NCI-H510A (cell line): ENCODE data around the gene SORL1.
"Not testable (repeated sequence)": the region's sequence is repeated elsewhere in the genome, so short reads cannot be mapped to it uniquely, and the experiment has no call there.

ENCODE experiments used
- DNase-seq: peaks from one replicate; lab custom pipeline; 2025; lab: John Stamatoyannopoulos, UW

SORL1 gene

DNA sequence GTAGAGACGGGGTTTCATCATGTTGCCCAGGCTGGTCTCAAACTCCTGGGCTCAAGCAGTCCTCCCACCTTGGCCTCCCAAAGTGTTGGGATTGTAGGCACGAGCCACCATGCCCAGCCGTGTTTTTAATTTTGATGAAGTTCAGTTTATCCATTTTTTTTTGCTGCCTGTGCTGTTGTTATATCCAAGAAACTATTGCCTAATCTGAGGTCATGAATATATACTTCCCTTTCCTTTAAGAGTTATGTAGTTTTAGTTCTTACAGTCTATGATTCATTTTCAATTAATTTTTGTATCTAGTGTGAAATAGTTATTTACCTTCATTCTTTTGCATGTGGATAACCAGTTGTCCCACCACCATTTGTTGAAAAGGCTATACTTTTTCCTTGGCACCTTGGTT is 50.9 kb downstream of the SORL1 start:
- DNase-seq, result no peak

DNA sequence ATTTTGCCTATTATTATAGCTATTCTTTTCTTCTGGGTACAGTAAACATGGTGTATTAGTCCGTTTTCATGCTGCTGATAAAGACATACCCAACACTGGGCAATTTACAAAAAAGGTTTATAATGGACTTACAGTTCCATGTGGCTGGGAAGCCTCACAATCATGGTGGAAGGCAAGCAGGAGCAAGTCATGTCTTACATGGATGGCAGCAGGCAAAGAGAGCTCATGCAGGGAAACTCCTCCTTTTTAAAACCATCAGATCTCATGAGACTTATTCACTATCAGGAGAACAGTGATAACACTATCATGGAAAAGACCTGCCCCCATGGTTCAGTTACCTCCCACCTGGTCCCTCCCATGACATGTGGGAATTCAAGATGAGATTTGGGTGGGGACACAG is 54.1 kb downstream of the SORL1 start:
- DNase-seq, result not testable (repeated sequence)

DNA sequence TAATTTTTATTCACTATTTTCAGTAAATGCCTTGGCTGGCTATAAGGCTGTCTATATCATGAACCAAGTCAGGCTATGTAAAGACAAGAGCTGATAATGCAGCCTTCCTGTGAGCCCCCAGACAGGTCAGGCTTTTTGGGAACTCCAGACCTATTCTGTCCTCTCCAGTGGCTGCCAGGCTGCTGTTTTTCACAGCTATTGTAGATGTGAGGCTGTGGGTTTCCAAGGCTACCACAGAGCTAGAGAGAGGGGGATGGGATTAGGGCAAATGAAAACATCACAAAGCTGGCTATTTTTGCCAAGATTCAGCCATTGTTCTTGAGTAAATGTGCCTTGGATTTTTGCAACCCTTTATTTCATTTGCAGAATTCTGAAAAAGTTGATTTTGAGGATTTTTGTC is 56.3 kb downstream of the SORL1 start:
- no peak for DNase-seq

DNA sequence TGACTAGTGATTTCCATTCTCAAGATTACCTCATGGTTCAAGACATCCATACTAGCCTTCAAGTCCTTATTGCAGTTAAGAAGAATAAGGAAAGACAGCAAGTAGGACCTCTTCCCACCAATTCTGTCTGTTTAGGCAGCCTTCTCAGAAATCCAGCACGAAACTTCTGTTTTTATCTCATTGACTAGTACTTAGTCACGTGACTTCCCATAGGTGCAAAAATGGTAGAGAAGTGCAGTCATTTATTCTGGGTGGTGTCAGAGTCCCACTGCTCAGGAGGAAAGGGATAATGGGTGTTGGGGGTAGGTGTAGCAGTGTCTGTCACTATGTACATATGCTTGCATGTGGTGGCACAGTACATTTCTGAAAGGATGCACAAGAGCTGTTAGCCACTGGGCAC is 58.3 kb downstream of the SORL1 start:
- DNase-seq, result no peak

DNA sequence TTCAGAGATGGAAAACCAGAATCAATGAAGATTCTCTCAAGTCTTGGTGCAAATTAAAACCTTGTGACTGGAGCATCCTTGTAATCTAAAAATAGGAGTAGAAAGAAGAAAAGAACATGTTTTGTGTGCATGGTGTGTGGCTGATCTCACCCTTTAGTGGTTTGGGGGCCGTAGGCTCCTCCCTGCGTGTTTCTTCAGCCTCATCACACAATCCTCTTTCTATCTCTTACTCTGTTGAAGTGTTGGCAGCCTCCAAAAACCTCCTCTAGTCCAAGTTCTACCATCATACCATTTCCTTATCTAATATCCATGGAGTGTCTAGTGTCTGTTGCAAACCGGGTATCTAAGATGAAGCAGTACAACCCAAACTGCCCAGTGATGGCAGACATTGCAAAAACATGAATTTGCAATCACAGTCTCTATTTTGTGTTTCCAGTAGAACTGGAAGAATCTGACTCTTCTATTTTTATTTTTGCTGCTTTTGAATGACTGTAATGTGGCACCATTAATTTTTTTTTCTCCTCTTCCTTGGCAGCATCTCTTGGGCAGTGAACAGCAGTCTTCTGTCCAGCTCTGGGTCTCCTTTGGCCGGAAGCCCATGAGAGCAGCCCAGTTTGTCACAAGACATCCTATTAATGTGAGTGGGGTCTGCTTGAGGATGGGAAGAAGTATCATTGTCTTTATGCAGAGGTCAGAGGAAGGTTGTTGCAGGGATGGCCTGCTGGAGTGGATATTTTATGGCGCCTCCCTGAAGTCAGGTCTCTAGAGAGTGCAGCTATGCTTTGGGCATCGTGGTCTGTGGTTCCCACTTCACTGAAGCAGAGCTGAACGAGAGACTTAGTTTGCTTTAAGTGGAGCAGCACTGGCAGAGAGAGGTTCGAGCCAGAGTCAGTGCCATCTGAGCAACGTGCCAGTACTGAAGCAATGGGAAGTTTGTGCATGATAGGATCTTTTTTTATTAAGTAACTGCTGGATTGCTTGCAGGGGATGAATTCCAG is 60.7 kb downstream of the SORL1 start:
- no peak for DNase-seq

DNA sequence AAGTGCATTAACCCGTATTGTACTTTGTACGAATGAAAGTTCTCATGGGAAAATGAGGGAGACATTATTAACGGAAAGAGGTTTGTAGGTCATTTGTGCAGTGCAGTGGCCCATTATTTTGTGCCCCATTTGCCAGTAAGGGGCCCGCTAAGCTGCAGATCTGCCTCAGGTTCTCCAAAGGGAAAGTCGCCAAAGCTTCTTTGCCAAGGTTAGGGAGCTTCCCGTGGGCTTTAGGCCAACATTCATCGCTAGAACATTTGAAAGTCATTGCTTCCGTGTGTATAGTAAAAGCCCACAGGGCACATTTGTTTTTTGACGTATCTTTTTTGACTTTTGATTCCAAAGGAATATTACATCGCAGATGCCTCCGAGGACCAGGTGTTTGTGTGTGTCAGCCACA is 61.7 kb downstream of the SORL1 start:
- no peak for DNase-seq

DNA sequence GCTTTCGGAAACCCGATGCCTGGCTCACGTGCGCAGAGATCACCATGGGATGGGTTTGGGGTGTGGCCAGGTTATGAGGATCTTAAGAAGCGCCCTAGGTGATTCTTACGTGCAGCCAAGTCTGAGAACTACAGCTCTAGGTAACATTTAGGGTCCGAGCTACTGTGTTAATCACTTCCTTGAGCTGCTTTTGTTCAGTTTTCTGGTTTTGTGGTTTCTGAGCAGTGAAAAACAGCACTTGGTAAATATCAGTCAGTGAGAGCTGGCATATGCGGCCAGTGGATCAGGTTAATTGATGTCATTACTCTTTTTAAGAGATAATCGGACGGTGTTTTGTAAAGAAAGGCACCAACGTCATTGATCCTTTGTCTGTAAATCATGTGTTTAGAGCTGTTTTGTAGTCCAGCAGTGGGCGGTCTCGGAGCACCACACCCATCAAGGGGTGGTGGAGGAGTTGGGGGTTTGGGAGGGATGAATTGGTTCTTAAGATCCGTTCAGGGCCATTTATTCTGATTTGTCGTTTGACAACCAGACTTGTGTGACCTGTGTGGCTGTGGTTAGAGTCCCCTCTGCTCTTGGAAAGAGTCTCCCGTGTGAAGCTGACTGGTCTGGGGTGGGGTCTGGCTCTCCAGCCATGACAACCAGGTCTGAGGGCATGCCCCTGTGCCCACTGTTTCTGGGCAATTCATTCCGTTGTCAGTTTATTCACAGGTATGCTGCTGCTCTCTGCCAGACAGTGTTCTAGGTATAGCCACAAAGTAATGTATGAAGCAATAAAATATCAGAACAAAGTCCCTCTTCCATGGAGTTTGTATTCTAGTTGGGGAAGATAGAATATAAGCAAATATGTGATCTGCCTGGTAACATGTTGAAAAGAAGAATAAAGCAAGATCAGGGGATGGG is 62.6 kb downstream of the SORL1 start:
- no peak for DNase-seq

DNA sequence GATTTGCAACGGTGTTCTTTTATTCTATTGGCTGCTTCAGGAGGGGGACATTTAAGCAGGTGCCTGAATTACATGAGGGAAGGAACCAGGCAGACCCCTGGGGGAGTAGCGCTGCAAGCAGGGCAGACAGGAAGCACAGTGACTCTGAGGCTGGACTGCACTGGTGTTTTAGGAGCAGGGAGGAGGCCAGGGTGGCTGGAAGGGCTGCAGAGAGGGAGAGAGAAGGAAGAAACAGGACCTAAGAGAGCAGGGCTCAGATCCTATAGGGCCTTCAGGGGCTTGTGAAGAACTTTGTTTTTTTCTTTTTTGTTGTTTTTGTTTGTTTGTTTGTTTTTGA is 63.2 kb downstream of the SORL1 start:
- DNase-seq, result no peak

DNA sequence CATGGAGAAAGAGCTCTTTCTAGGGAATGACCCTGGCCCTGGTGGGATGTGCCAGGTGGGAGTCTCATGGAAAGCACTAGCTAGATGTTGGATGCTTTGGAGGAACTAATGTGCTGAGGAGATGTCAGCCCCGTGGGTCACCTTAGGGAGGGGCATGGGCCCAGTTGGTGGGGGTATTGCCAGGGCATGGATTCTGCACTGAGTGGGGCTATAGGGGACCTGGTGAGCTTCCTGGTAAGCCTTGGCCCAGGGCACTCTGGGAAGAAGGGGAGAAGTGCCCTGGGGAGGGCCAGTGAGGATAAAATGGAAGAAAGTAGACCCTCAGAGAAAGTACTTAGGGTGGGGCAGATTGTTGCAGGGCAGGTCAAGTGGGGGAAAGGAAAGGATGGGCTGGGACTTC is 65.9 kb downstream of the SORL1 start:
- no peak for DNase-seq

DNA sequence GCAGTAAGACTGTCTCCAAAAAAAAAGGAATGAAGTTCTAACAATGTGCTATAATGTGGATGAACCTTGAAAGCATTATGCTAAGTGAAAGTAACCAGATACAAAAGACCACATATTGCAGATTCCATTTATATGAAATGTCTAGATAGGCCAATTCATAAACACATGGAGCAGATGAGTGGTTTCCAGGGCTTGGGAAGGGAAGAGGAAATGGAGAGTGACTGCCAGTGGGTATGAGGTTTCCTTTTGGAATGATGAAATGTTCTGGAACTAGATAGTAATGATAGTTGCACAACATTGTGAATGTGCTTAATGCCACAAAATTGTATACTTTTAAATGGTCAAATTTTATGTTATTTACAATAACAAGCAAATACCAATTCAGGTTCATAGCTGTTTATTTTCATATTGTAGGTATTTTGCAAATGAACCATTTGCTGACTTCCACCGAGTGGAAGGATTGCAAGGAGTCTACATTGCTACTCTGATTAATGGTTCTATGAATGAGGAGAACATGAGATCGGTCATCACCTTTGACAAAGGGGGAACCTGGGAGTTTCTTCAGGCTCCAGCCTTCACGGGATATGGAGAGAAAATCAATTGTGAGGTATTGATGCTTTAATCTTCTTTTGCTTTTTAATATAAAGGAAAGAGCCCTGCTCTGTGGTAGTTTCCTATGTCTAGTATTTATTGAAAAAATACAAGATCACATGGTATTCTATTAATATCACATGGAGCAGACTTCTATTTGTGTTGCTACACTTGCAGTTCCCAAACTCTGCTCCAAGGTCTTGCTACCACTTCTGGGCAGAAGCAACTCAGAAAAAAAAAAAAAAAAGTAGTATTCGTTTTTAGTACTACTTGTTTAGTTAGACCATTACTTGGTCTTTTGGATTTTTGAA is 68.4 kb downstream of the SORL1 start:
- no peak for DNase-seq

DNA sequence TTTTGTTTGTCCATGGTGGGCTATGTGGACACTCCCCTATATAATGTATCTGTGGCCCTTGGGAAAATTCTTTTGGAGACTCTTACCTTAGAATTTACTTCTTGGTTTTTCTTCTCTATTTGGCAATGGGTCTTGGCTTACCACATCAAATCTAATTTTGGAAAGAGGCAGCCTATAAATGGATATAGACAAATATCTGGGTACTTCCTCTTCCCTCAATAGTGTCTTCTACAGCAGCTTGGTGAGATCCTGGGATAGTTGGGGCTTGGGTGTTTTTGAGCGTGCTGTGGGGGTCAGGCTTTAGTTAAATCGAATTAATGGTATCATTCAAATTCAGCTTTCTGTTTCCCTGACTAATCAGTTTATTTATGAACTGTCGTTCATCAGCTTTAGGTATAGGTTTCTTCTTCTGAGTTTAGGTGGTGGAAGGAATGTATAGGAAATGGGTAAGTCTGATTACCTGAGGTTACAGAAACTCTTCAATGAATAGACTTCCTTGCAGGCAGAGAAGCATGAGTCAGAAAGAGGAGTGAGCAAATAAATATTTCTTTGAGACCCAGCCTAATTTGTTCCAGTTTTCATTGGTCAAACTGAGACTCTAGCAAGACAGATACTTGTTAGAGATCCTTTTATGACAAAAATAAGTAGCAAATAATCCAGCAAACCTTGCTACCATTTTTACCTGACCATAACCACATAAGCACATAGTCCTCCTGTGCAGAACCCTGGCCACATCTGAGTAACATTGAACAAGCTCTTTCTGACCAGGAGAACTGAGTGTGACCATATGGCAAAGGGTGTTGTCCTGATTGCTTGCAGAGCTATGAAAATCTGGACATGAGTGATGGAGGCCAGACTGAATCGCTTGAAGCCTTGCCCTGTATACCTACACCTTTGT is 69.3 kb downstream of the SORL1 start:
- DNase-seq, result no peak

DNA sequence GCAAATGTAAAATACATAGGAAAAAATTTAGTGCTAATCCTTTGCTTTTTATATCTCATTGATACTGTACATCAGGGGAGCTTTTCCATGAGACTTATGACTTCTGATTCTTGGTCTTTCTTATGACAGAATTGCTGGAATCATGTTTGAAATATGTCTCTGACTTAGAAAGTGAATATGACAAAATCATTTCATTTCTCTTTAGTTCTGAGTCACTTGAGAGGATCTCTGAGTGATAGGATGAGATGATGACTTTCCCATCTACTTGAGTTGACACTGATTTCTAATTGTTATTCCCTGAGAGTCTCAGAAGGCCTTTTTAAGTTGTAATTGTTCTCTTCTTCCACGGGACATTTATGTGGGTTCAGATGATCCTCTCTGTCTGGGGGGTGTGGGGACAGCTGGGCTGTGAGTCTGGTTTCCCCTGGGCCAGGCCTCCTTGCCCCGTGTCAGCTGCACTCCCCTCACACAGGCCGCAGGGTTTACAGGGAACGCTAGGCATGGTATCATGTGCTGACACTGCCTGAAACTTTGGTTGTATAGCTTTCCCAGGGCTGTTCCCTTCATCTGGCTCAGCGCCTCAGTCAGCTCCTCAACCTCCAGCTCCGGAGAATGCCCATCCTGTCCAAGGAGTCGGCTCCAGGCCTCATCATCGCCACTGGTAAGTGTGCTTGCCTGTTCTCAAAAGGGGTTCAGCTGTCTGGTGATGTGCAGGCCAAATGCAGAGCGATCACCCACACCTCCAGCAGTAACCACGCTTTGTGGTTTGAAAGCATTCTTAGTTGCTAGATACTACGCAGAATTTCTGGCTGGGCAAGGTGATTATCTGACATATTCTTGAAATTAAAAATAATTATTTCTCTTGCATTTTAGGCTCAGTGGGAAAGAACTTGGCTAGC is 70.2 kb downstream of the SORL1 start:
- no peak for DNase-seq

DNA sequence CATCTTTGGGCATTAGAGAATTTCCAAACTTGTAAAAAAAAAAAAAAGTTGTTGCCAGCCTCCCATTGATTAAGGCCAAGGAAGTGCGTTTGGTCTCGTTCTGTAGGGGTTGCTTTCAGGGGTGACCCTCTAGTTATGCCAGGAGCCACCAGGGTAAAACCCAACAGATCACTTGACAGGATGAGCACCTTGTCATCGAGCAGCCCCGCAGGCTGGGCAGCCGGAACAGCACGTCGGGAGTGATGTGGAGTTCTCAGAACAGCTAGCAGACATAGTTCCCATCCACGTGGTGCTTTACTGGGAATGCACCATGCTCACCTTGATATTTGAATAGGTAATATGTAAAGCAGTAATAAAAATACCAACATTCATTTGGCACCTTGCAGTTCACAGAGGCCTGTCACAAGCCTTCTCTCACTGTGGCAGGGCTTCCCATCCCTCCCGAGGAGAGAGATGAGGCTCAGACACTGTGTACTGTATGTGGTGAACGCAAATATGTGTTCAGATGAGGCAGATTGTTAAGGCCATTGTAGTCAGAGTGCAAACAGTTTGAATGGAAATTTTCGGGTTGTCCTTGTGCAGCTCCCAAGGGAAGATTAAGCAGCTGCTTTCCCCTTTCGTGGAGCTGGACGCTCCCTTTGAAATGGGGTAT is 71.6 kb downstream of the SORL1 start:
- DNase-seq, result no peak

DNA sequence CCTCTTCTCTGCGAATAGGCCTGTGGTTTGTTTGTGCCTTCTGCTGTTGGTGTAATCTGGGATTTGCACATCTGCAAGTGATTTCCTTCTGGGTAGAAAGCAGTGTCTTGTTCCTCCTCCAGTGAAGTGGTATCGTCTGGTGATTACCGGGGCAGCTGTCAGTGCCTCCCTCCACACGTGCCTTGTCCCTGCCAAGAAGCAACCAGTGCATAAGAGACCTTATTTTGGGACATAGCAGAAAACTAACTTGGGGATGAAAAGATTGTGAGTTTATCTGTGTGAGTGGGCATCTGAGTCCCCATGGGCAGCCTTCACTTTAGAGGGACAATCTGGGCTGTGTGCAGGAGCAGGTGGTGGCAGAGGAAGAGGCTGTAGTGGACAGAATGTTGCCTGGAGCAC is 72.1 kb downstream of the SORL1 start:
- DNase-seq, result no peak

DNA sequence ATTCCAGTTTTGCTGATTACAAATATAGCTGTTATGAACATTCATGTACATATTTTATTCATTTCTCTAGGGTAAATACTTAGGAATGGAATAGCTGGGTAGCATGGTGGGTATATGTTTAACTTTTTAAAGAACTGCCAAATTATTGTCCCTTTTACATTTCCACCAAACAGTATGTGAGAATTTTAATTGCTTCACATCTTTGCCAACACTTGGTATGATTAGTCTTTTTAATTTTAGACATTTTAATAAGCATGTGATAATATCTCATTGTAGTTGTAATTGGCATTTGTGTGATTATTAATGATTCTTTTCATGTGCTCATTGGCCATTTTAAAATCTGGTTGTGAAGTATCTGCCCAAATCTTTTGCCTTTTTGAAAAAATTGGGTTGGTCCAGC is 73.3 kb downstream of the SORL1 start:
- DNase-seq, result no peak

DNA sequence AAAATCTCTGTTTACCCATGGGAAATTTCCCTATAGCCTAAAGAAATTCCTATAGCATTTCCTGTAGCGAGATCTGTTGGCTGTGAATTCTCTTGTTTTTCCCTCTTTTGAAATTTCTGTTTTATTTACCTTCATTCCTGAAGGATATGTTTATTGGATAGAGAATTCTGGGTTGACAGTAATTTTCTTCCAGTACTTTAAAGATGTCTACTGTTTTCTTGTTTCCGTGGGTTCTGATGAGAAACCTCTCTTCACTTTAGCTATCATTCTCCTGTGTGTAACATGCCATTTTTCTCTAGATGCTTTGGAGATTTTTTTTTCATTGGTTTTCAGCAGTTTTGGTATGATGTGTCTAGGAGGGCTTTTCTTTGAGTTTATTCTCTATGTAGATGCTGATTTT is 78.1 kb downstream of the SORL1 start:
- no peak for DNase-seq

DNA sequence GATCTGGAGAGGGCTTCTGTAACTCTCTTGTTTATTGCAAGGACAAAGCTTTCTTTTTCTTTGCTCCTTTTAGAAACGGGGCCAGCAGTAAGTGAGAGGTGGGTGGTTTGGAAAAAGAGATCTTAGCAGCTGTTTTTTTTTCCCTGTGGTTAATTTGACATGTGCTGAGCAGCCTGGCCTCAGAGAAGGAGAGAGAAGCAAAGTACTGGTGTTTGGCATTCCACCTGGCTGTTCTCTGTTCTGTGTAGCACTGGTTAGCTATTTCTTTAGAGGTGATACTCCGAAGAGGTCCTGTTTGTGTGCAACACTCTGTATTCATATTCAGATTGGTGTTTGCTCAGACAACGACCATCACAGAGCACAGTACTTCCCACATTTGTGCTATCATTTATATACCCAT is 81.5 kb downstream of the SORL1 start:
- no peak for DNase-seq

DNA sequence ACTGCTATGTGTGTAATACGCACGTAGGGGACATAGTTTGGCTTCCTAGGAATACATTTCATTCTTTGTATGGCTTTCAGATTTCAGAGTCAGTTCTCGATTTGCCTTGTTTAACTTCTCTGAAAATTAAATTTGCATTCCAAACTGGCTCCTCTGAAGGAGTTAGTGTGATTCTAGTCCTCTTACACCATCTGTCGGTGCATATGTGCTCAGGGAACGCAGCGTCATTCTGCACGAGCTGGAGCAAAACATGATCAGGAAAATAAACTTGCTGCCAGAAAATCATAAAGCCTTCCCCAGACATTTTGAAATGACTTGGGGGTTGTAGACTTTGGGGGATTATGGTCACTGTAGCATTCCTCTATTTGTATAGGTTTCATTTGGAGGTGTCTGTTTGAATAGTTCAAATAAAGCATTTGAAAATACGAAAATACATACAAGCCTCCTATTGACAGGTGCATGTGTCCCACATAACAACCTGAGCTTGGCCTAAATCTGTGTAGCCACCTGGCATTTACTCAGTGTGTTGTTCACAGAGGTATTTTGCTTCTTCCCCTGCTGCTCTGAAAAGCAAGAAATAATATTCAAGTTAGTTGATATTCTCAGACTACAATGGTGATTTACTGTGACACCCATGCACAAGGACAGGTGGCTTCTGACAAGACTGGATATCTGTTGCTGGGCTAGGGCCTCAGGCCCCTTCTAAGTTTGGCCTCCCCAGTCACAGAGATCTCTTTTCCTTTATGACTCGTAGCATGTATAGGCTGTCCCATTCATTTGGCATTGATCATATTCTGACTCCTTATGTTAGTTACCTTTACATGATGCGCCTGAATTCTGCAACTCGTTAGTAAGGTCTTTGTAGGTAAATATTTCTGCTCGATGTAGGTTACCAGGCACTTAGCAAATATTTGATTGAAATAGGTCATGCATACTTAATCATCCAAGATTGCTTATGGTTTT is 82.3 kb downstream of the SORL1 start:
- DNase-seq, result no peak
